Endothelial cell (in vitro differentiated cells): ENCODE data around the gene GJC2. TPM values are rescaled to one million over a fixed set of nuclear protein-coding genes. Genes with fewer than 3 reads are reported as not detected.
"Not testable (repeated sequence)": the region's sequence is repeated elsewhere in the genome, so short reads cannot be mapped to it uniquely, and the experiment has no call there.

ENCODE experiments used
- DNase-seq: peaks from one replicate; pipeline ENCODE4 v3.0.0; 2021; ENCODE audit warnings: low spot score
- H3K27ac Mint-ChIP-seq: one replicate; pipeline ENCODE4 v1.8.0; 2021; ENCODE audit warnings: mixed read lengths, inconsistent platforms; ENCODE audit not compliant: unreplicated experiment
- H3K27me3 Mint-ChIP-seq: one replicate; pipeline ENCODE4 v1.8.0; 2021; ENCODE audit warnings: mild to moderate bottlenecking, moderate library complexity, mixed read lengths, inconsistent platforms; ENCODE audit not compliant: unreplicated experiment
- H3K36me3 Mint-ChIP-seq: one replicate; pipeline ENCODE4 v1.8.0; 2021; ENCODE audit warnings: mild to moderate bottlenecking, low read depth, mixed read lengths, inconsistent platforms; ENCODE audit not compliant: unreplicated experiment
- H3K4me1 Mint-ChIP-seq: one replicate; pipeline ENCODE4 v1.8.0; 2021; ENCODE audit warnings: mild to moderate bottlenecking, mixed read lengths, inconsistent platforms; ENCODE audit not compliant: unreplicated experiment
- H3K4me3 Mint-ChIP-seq: one replicate; pipeline ENCODE4 v1.8.0; 2021; ENCODE audit warnings: mild to moderate bottlenecking, mixed read lengths, inconsistent platforms; ENCODE audit not compliant: unreplicated experiment
- H3K9me3 Mint-ChIP-seq: one replicate; pipeline ENCODE4 v1.8.0; 2021; ENCODE audit warnings: mixed read lengths, inconsistent platforms; ENCODE audit not compliant: unreplicated experiment
- CTCF ChIP-seq: fragments of 200-600 bp; sonication (generic); IDR thresholded peaks from one replicate; pipeline ENCODE4 v1.5.0; 2021; ENCODE audit warnings: antibody characterized with exemption; ENCODE audit not compliant: unreplicated experiment
- total RNA-seq: library from RNA; stranded (reverse); fragmentation: NEBNext Ultra II Directional; extraction: Animal tissue kit (Norgen Biotek cat#: 25700); gene quantifications from one replicate; pipeline ENCODE4 v1.2.1, GENCODE V29; 2021; ENCODE audit not compliant: unreplicated experiment

The GJC2 gene
- total RNA-seq, 1 donor from 2014 or later: 13.0 TPM

GRCh38 chr1:228109962-228110488 is 39.7 kb upstream of the GJC2 start:
- Mint-ChIP-seq H3K4me1 (peaks cover 15% of the 10 kb centered on the region), H3K4me3 (peak overlapping the region; percentile 95), H3K9me3 (no peaks in the 10 kb centered on the region), H3K27ac (peak overlapping the region; percentile 86), H3K36me3 (peaks cover 4% of the 10 kb centered on the region), H3K27me3 (peaks cover 6% of the 10 kb centered on the region)
- TF ChIP-seq CTCF: no peak
- DNase-seq: no peak

GRCh38 chr1:228110556-228110955 is 39.2 kb upstream of the GJC2 start:
- no peak overlapping the region for H3K27ac Mint-ChIP-seq

GRCh38 chr1:228111315-228111714 is 38.4 kb upstream of the GJC2 start:
- H3K4me1 Mint-ChIP-seq: peaks cover 15% of the 10 kb centered on the region
- H3K9me3 Mint-ChIP-seq, H3K27ac Mint-ChIP-seq, H3K4me3 Mint-ChIP-seq, H3K27me3 Mint-ChIP-seq, H3K36me3 Mint-ChIP-seq, DNase-seq: not testable (repeated sequence)

More at GRCh38 chr1:228110556-228110955, 39.2 kb upstream of the GJC2 start:
- Mint-ChIP-seq H3K4me3 (no peak overlapping the region), H3K27me3 (peaks cover 6% of the 10 kb centered on the region), H3K4me1 (peaks cover 15% of the 10 kb centered on the region), H3K36me3 (peaks cover 4% of the 10 kb centered on the region), H3K9me3 (no peaks in the 10 kb centered on the region)
- TF ChIP-seq CTCF: no peak
- DNase-seq: no peak

GRCh38 chr1:228112167-228112566 is 37.6 kb upstream of the GJC2 start:
- no peak overlapping the region for H3K4me3 Mint-ChIP-seq
- no peak overlapping the region for H3K27ac Mint-ChIP-seq
- H3K9me3 Mint-ChIP-seq: no peaks in the 10 kb centered on the region
- no peak for DNase-seq
- H3K36me3 Mint-ChIP-seq: no peaks in the 10 kb centered on the region
- peaks cover 15% of the 10 kb centered on the region for H3K4me1 Mint-ChIP-seq
- TF ChIP-seq CTCF: no peak
- peaks cover 3% of the 10 kb centered on the region for H3K27me3 Mint-ChIP-seq

- Mint-ChIP-seq H3K27me3 (peaks cover 3% of the 10 kb centered on the region), H3K4me3 (no peak overlapping the region), H3K36me3 (no peaks in the 10 kb centered on the region), H3K9me3 (peaks cover 3% of the 10 kb centered on the region), H3K27ac (no peak overlapping the region), H3K4me1 (peaks cover 15% of the 10 kb centered on the region)
- no peak for TF ChIP-seq CTCF
- no peak for DNase-seq
These were observed 37.1 kb upstream of the GJC2 start for GRCh38 chr1:228112617-228113016.
